NCI-H446 treated with DMSO at 0.1 percent for 48 hours (cell line): ENCODE measurements around the gene CACNA2D4.

ENCODE experiments used
- DNase-seq: peaks from one replicate; lab custom pipeline; 2025; lab: John Stamatoyannopoulos, UW

The CACNA2D4 gene

GRCh38 chr12:1800401-1801302 is 117.8 kb downstream of the CACNA2D4 start:
- DNase-seq = no peak

DNA sequence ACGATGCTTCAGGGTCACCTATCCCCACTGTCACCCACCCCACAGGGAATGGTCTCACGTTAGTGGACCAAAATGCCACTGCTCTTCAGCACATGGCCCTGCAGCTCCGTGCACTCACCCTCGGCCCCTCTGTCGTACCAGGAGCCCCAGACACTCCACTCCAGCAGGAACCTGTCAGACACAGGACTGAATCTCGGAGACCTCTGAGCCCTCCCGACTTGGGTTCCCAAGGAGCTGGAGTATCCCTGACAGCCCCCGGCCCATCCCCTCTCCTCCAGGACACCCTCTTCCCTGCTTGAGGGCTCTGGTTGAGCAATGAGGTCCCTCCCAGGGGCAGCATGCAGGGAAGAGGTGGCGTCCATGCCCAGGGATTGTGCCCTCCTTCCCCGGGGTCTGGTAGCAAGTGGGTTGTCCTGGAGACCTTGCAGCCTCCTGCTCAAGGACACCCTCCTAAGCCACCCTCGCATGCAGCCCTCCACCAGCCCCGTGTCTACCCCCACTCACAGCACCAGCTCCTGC is 118.5 kb downstream of the CACNA2D4 start:
- no peak for DNase-seq

DNA sequence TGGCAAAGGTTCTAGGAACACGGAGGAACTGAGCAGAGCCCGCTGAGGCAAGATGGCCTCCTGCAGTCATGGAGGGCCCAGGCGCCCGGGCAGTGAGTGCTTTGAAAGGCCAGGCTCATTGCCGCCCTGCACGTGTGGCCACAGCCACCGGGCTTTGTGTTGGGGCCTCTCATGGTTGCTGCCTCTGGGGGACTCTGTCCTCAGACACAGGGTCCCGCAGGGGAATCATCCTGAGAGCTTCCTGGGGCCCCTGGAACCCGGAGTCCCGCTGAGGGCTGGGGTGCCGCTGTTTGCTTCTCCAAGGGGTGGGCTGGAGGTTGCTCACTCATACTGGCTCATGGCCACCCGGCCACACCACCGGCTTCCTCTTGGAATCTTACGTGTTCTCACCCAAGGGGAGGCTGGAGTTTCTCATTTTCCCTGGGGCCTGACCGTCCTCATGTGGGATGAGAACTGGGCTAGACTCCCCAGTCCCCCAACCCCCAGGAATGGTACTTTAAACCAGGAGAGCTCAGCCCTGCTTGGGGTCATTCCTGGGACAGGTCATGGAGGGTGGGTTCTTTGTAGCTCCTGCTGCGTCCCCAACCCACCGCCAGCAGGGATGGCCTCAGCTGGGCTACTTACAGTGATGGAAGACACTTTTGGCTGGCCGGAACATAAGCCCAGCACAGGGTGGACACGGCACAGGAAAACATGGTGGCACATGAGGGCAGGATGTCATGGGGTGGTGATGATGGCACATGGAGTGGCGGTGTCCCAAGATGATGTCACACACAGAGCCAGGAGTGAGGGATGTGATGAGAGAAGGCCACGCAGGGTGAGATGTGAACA is 119.2 kb downstream of the CACNA2D4 start:
- no peak for DNase-seq

DNA sequence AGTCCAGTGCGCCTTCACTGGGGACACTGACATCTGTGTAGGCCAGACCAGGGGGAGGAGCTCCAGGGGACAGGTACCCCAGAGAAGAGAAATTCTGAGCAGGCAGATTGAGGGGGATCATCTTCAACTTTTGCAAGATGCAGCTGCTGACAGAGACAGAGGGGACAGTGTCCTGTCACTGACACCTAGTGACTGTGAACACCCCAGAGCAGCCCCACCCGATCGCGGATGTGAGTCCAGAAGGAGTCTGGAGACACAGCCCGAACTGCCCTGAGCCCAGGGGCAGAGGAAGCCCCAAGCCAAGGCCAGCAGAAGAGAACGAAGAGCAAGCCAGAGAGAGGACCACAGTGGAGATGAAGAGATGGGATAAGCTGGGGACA is 119.8 kb downstream of the CACNA2D4 start:
- DNase-seq = no peak

GRCh38 chr12:1797991-1798640 is 120.3 kb downstream of the CACNA2D4 start:
- no peak for DNase-seq

DNA sequence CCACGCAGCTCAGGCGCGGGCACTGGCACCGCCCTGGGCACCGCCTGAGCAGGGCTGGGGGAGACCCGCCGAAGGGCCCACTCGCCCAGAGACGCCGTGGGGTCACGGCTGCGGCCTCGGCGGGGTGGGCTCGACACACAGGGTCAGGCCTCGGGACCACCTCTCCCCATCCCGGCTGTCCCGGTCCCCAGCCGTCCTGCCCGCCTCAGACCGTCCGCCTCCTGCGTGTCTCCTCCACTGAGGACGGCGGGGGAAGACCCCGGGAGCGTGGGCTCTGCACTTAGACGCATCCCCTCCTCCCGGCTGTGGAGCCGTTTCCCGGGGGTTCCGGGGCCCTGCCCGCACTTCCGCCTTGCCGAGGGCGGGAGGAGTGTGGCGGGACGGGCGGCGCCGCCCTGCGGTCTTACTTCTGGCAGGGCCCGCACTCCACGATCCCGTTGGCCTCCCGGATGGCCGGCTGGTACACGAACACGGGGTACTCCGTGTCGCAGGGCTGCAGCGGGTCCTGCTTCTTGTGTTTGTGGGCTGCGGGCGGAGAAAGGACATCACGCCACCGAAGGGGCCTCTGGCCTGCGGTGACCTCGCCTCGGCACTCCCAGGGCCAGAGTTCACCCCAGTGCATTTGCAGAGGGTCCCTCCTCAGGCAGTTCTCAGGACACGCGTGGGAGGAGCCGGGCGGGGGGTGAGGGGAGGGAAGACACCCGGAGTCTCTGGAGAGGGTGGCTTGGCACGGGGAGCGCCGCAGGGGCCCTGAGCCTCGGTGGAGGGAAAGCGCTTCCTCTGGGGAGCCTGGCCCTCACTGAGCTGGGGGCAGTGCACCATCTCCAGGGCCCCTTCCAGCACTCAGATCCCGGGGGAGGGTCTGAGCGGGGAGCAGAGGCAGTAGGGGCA is 121.2 kb downstream of the CACNA2D4 start:
- no peak for DNase-seq

DNA sequence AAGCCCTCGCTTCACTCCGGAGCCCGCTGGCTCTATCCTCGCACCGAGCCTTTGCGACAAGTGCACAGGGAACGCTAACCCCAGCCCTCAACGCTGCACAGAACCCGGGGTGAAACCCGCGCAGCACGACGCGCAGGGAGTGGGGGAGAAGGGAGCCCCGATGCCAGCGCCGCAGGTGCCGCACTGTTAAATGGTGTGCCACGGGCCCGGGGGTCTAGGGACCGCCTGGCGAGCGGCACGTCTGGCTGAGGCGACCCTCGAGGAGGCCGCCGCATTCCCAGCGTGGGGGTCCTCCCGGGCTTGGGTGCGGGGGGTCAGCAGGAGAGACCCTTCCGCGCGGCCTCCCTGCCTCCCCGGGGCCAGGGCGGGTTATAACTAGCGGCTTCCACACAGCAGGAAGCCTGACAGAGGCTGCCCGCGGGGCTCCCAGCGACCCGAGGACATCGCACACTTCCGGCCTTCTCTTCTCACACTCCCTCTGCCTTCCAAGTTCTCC is 121.9 kb downstream of the CACNA2D4 start:
- no peak for DNase-seq

GRCh38 chr12:1795785-1796514 is 122.5 kb downstream of the CACNA2D4 start:
- peak; percentile 46 for DNase-seq

DNA sequence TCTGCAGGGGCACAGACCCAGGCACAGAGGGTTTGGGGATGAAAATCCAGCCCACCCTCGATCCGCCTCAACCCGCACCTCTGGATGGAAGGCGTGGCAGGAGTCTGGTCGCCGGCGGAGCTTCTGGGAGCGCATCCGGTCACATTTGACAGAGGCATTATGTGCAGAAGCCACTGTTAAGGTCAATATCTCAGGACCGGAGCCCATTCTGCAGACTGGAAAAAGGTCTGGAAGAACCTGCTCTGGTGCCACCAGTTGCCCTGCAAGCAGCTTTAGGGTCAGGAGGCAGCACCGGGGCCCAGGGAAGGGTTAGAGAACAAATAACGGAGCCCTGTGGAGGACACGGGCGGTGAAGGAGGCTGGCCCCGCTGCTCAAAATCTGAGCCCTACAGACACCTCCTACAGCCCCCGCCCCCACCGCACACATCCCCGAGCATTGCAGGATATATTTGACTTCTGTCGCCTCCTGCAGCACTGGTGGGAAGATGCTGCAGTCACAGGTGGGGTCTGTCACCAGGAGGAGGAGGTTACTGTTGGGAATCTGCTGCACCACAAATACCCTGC is 123.1 kb downstream of the CACNA2D4 start:
- DNase-seq = no peak

GRCh38 chr12:1794440-1795090 is 123.9 kb downstream of the CACNA2D4 start:
- no peak for DNase-seq

DNA sequence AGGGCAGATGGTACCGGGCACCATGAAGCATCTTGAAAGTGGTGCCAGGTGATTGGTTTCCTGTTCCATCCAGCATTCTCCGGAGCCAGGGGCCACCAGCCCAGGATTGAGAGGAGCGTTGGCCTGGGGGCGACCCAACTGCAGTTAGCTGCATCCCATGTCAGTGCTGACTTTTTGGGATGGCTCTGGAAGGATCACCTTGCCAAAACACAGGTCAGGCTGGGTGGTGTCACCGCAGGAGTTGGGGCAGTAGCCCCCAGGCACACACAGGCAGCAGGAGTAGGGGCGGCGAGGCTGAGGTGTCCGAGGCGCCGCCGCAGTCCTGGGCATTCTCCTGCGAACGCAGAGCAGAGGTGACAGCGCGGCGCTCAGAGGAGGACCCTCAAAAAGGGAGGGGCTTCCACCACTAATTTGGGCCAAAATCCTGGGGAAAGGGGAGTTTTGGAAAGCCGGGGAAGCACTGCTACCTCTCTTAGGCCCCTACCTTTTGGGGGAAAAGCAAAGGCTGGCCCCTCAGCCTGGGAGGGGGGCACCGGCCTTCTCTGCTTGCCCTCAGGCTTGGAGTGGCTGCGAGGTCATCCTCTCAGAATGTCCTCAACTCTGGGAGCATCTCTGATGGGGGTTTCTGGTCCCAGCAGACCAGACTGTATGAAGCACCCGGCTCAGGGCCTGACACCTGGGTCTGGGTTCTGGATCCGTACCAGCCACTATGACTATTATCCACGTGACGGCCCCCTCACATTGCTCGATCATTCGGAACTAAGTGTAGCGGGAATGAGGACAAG is 124.8 kb downstream of the CACNA2D4 start:
- DNase-seq = no peak

DNA sequence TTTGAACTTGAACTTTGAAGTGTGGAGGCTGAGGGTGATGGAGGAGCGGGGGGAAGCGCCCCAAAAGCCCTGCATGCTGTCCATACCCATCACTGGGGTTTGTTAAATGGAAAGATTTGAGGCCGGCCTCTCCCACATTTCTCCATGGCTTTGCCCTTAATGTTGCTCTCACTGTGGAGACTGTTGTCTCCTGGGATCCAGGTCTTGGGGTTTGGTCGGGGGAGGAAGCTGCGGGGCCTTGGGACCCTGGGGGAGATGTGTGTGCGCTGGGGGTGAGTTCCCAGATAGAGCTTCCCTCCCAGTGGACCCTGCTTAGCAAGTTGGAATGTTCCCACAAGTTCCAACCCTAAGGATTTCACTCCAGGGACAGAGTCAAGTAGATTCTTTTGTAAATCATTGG is 126.0 kb downstream of the CACNA2D4 start:
- no peak for DNase-seq

- peak; percentile 56 for DNase-seq
These were observed 127.2 kb downstream of the CACNA2D4 start for GRCh38 chr12:1791104-1791841.

DNA sequence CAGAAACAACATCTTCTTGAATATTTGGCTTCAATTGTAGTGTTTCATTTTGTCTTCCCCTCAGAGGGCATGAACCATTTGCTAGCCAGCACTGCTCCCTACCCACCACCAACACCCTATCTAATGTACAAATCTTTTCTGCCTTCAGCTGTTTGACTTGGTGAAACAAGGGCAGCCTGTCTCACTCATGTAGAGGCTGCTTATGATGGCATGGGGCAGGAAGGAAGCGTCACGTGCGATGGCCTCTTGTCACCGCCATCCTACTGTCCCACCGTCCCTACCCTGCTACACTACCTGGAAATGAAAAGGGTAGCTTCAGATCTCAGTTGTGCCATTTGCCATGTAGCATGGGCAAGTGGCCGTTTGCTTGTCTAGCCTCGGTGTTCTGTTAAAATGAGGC is 128.0 kb downstream of the CACNA2D4 start:
- no peak for DNase-seq

GRCh38 chr12:1787714-1788113 is 130.7 kb downstream of the CACNA2D4 start:
- DNase-seq = no peak

- DNase-seq = no peak
These were observed 136.2 kb downstream of the CACNA2D4 start for GRCh38 chr12:1782215-1782614.

- DNase-seq = no peak
These were observed 136.7 kb downstream of the CACNA2D4 start for GRCh38 chr12:1781772-1782171.

GRCh38 chr12:1779783-1780182 is 138.7 kb downstream of the CACNA2D4 start:
- DNase-seq = no peak
